ENCODE measurements around the gene BRAT1. TPM values are rescaled to one million over a fixed set of nuclear protein-coding genes. Genes with fewer than 3 reads are reported as not detected.

Gene BRAT1
- total RNA-seq, 2 experiments from 2014 or later: 34.7 to 35.9 TPM

DNA sequence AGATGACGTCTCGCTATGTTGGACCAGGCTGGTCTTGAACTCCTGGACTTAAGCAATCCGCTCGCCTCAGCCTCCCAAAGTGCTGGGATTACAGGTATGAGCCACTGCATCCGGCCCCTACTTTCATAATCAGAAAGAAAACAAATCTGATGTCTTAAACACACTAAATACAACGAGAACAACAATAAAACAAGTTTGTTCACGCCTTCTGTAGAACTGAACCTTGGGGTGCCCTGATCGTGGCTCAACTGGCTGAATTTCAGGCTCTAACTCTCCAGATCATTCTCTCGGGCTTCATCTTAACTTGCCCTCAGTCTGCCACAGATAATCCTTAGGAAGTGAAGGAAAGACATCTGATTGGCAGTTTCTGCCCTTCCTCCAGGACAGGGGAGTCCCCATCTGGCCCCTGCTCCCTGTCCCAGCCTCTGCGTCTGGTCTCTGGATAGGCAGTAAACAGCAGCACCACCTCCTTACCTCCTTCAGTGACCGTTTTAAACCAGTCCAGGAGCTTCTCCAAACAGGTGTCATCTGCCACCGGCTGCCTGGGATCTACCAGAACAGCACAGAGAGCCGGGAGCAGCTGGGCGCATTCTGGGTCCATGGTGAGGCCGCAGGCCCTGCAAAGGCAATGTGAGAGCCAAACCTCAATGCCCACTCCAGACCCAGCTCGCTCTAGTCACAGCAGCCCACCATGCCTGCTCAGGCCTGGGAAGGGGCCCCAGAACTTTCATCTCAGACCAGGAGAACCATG lies 1.3 kb downstream of the BRAT1 start:
- CTCF ChIA-PET: interaction anchor here (0.6 to 1.1 kb wide), 4 partner anchors 9 to 321 kb away, joined by 3 to 5 read pairs (median 3); partner anchors contain the start of gene MAD1L1
- intact Hi-C loops (cut with DNase I, micrococcal nuclease): loop anchor here in 1 of 2 experiments (2.0 to 10.0 kb wide), 2 partner anchors 321 to 511 kb away; partner anchors contain the start of gene MAD1L1
- Mint-ChIP-seq H3K4me1 (peaks cover 31% of the 10 kb centered on the region), H3K9me3 (ENCODE audit: low read depth) (no peaks in the 10 kb centered on the region), H3K27me3 (no peaks in the 10 kb centered on the region), H3K27ac (peak overlapping the region; percentile 83), H3K36me3 (ENCODE audit: low read depth) (peaks cover 34% of the 10 kb centered on the region), H3K4me3 (peak overlapping the region; percentile 89)
- DNase-seq (no peak), ATAC-seq (no peak)
- POLR2A ChIA-PET: no interaction called here

DNA sequence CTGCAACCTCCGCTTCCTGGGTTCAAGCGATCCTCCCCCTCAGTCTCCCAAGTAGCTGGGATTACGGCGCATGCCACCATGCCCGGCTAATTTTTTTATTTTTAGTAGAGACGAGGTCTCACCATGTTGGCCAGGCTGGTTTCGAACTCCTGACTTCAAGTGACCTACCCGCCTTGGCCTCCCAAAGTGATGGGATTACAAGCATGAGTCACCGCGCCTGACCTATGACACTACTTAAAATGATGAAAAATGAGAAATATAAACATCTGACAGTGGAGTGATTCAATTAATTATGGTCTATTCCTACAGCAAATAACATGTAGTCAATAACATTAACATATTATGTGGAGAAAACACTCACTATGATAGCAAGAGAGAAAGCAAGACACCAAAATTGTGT lies 2.2 kb downstream of the BRAT1 start:
- ATAC-seq (no peak), DNase-seq (no peak)
- Mint-ChIP-seq H3K27ac (peak overlapping the region; percentile 53), H3K4me3 (peak overlapping the region; percentile 89), H3K36me3 (ENCODE audit: low read depth) (peaks cover 37% of the 10 kb centered on the region), H3K27me3 (no peaks in the 10 kb centered on the region), H3K9me3 (ENCODE audit: low read depth) (no peaks in the 10 kb centered on the region), H3K4me1 (peaks cover 29% of the 10 kb centered on the region)
- intact Hi-C loops (cut with DNase I, micrococcal nuclease): loop anchor here in 1 of 2 experiments (10.0 kb wide), 1 partner anchor 512 kb away; no protein-coding TSS in a partner anchor
- POLR2A ChIA-PET: no interaction called here
- CTCF ChIA-PET: interaction anchor here (0.7 kb wide), 1 partner anchor 33 kb away, joined by 4 read pairs; no protein-coding TSS in a partner anchor

DNA sequence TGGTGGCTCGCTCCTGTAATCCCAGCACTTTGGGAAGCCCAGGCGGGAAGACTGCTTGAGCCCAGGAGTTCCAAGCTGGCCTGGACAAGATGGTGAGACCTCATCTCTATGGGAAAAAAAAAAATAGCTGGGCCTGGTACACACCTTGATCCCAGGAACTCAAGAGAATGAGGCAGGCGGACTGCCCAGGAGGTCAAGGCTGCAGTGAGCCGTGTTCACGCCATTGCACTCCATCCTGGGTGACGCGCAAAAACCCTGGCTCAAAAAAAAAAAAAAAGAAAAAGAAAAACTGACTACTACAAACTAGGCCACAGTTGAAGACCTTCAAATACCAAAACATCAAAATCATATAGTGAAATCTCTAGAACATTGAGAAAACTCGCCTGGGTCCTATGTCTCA lies 3.9 kb downstream of the BRAT1 start:
- H3K4me1 Mint-ChIP-seq: peaks cover 25% of the 10 kb centered on the region
- DNase-seq: no peak
- ChIA-PET CTCF (interaction anchor here (0.7 to 1.3 kb wide), 3 partner anchors 21 to 130 kb away, joined by 3 to 4 read pairs (median 4); no protein-coding TSS in a partner anchor), POLR2A (no interaction called here)
- H3K4me3 Mint-ChIP-seq: no peak overlapping the region
- ATAC-seq: no peak
- intact Hi-C loops (cut with DNase I, micrococcal nuclease): loop anchor here in 1 of 2 experiments (10.0 kb wide), 1 partner anchor 513 kb away; no protein-coding TSS in a partner anchor
- no peaks in the 10 kb centered on the region for H3K27me3 Mint-ChIP-seq
- H3K9me3 Mint-ChIP-seq (ENCODE audit: low read depth): no peaks in the 10 kb centered on the region
- H3K36me3 Mint-ChIP-seq (ENCODE audit: low read depth): peaks cover 49% of the 10 kb centered on the region
- H3K27ac Mint-ChIP-seq: no peak overlapping the region

DNA sequence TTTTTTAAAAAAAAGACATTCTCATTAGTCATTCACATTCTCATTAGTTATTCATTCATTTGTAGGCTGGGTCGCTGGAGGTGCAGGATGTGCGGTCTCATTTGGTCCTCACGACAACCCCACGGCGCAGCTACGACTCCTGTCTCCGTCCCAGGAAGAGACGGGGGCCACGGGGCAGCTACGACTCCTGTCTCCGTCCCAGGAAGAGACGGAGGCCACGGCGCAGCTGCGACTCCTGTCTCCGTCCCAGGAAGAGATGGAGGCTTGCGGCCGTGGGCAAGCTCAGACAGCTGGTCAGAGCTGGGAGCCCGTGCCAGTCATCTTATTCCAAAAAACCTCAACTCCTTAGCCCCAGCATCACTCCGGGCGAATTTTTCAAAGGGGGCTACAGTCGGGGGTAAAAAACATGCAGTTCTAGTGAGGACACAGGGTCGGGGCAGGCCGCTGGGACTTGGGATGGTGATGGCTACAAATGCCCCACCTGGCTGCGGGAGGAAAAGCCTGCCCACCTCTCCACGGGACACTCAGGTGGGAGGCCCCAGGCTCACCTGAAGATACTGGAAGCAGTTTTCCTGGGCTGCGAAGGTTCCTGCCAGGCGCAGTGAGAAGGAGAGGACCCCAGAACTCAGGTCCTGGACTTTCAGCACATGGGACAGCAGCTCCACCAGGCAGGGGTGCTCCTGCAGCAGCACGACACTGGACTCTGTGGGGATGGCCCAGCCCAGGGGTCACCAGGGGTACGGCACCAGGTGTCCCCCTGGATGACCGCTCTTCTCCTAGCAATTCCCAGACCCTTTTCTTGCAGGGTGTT lies 8.3 kb downstream of the BRAT1 start:
- ChIA-PET POLR2A (no interaction called here), CTCF (interaction anchor here (0.6 to 0.7 kb wide), 2 partner anchors 532 to 598 kb away, joined by 3 to 6 read pairs; no protein-coding TSS in a partner anchor)

DNA sequence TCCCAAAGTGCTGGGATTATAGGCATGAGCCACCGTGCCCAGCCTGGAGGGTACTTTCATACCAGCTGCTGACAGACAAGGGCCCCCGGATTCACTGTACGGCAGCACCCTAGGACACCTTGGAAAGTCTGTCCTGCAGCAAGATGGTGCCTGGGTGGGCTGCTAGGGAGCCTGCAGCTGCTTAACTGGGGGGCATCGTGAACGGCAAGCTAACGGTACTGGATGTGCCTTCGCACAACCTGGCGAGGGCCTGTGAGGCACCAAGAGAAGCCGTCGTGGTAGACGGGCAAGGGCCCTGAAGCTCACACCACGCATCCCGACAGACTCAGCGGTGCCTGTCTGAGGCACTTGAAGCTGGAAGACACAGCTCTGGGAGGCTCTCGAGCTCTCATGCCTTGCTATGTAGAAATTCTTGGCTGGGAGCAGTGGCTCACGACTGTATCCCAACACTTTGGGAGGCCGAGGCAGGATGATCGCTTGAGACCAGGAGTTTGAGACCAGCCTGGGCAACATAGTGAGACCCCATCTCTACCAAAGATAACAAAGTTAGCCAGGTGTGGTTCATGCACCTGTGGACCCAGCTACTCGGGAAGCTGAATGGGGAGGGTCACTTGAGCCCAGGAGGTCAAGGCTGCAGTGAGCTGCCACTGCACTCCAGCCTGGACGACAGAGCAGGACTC lies 9.4 kb downstream of the BRAT1 start:
- DNase-seq: no peak
- no peak overlapping the region for H3K27ac Mint-ChIP-seq
- peaks cover 5% of the 10 kb centered on the region for H3K4me1 Mint-ChIP-seq
- H3K36me3 Mint-ChIP-seq (ENCODE audit: low read depth): peaks cover 30% of the 10 kb centered on the region
- H3K9me3 Mint-ChIP-seq (ENCODE audit: low read depth): no peaks in the 10 kb centered on the region
- no peak for ATAC-seq
- ChIA-PET CTCF (interaction anchor here (0.6 to 0.7 kb wide), 3 partner anchors 24 to 599 kb away, joined by 3 to 6 read pairs (median 3); no protein-coding TSS in a partner anchor), POLR2A (no interaction called here)
- intact Hi-C loops (cut with DNase I, micrococcal nuclease): no loop called here
- no peaks in the 10 kb centered on the region for H3K27me3 Mint-ChIP-seq
- H3K4me3 Mint-ChIP-seq: no peak overlapping the region

More for the DNA sequence above, 8.3 kb downstream of the BRAT1 start:
- intact Hi-C loops (cut with DNase I, micrococcal nuclease): no loop called here
- no peak overlapping the region for H3K4me3 Mint-ChIP-seq
- no peaks in the 10 kb centered on the region for H3K9me3 Mint-ChIP-seq (ENCODE audit: low read depth)
- no peak for ATAC-seq
- H3K27me3 Mint-ChIP-seq: no peaks in the 10 kb centered on the region
- DNase-seq: no peak
- H3K27ac Mint-ChIP-seq: no peak overlapping the region
- H3K36me3 Mint-ChIP-seq (ENCODE audit: low read depth): peaks cover 36% of the 10 kb centered on the region
- peaks cover 8% of the 10 kb centered on the region for H3K4me1 Mint-ChIP-seq

DNA sequence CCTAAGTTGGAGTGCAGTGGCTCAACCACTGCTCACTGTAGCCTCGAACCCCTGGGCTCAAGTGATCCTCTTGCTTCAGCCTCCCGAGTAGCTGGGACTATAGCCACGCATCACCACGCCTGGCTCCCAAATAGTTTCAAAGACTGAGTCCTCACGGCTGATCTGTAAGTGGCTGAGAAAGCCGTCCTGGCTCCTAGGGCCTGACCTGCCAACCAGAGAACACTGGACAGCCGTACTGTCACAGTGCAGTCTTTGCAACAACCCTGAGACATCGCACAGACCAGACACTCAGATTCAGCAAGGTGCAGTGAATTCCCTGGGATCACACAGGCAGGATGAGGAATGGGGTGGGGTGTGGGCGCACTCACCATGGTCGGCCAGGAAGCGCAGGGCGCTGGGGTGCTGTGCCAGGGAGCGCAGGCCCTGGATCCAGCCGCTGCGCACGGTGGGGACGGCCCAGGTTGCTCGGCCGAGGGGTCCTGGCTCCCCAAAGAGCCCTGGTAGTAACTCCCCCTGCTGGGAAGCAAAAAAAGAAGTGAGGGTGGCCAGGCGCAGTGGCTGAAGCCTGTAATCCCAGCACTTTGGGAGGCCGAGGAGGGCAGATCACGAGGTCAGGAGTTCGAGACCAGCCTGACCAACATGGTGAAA lies 10.7 kb downstream of the BRAT1 start:
- Mint-ChIP-seq H3K4me3 (no peak overlapping the region), H3K27me3 (no peaks in the 10 kb centered on the region), H3K27ac (no peak overlapping the region), H3K36me3 (ENCODE audit: low read depth) (peaks cover 27% of the 10 kb centered on the region), H3K9me3 (ENCODE audit: low read depth) (no peaks in the 10 kb centered on the region), H3K4me1 (peaks cover 4% of the 10 kb centered on the region)
- ChIA-PET CTCF (interaction anchor here (0.7 kb wide), 1 partner anchor 22 kb away, joined by 3 read pairs; no protein-coding TSS in a partner anchor), POLR2A (no interaction called here)
- ATAC-seq (no peak), DNase-seq (peak; percentile 1)
- intact Hi-C loops (cut with DNase I, micrococcal nuclease): no loop called here

DNA sequence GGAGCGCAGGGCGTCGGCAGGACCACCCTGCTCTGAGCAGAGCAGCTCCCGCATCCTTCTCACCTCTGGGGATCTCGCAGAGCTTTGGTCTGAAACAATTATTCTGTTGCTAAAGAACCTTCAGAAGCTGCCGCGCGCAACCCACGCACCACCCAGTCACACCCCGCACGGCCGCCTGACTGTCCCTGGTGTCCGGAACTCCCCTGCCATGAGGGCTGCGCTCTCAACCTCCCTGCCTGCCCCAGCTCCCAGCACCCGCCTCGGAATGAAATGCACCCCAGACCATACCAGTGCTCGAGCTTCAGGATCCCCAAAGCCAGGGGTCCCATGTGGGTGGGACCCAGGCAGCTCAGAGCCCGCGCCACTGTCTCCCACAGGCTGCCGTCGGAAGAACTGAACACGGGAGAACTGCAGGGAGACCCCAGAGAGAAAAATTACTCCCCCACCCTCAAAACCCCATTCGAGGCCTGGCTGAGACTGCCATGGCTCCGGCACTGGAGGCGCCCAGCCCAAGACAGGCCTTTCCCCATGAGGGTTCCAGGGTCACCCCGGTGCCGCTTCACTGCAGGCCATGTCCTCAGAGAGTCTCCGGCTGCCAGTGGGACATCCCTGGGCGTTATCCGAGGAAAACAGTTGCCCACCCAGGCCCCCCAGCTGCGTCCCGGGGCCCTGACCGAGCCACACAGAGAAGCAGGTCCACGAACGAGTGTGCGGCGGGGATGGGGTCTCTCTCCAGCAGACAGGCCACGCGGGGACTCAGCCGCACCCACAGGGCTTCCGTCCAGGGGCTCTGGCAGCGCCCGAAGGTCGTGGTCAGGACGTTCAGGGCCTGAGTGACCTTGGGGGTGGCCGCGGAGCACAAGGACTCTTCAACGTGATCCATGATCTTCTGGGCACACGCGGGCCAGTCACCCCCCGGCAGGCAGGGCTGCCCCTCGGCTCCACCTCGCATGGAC lies 12.1 kb downstream of the BRAT1 start:
- POLR2A ChIA-PET: no interaction called here
- H3K36me3 Mint-ChIP-seq (ENCODE audit: low read depth): peaks cover 22% of the 10 kb centered on the region

DNA sequence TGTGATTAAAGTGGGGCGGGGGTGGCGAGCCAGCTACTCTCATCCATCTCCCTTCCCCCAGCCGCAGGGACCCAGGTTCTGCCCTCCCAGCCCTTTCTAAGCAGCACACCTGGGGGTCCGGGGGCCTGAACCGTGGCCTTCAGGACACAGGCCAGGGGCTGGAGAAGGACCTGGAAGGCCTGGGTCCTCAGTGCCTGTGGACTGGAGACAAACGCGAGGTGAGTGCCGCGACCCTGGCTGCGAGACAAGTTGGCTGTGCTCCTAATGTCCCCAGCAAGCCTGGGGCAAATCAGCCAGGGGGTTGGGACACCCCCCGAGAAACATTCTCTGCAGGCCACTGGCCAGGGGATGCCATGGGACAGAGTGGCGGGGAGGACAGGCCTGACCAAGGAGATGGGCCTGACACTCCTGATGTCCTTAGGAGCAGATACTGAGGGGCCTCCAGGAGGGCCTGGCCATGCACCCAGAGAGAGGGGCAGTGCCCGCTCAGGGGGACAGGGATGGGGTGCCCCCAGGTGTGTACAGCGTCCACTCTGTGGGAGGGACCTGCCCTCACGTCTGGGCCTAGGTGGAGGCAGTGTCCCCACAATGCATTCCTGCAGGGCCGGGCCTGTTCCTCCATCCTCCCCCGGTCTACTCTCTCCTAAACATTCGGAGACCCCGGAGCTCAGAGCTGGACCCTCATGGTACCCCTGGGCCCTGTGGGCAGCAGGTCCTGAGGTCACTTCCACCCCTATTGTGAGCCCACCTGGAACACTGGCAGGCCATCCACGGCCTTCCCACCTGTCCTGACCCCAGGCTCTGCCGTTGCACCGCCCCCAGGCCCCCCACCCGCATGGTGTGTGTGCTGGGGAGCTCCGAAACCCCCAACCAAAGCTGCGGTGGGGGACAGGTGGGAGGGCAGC lies 13.1 kb downstream of the BRAT1 start:
- H3K4me3 Mint-ChIP-seq: no peak overlapping the region
- CTCF ChIA-PET: no interaction called here
- no peaks in the 10 kb centered on the region for H3K27me3 Mint-ChIP-seq
- H3K27ac Mint-ChIP-seq: no peak overlapping the region
- DNase-seq (no peak), ATAC-seq (no peak)
- peaks cover 15% of the 10 kb centered on the region for H3K36me3 Mint-ChIP-seq (ENCODE audit: low read depth)
- H3K9me3 Mint-ChIP-seq (ENCODE audit: low read depth): no peaks in the 10 kb centered on the region
- POLR2A ChIA-PET: no interaction called here
- H3K4me1 Mint-ChIP-seq: no peaks in the 10 kb centered on the region
- intact Hi-C loops (cut with DNase I, micrococcal nuclease): no loop called here

More for the DNA sequence above, 12.1 kb downstream of the BRAT1 start:
- no peak for ATAC-seq
- no peak for DNase-seq
- H3K27me3 Mint-ChIP-seq: no peaks in the 10 kb centered on the region
- H3K4me3 Mint-ChIP-seq: no peak overlapping the region
- CTCF ChIA-PET: no interaction called here
- H3K9me3 Mint-ChIP-seq (ENCODE audit: low read depth): no peaks in the 10 kb centered on the region
- intact Hi-C loops (cut with DNase I, micrococcal nuclease): no loop called here
- H3K27ac Mint-ChIP-seq: no peak overlapping the region
- no peaks in the 10 kb centered on the region for H3K4me1 Mint-ChIP-seq

DNA sequence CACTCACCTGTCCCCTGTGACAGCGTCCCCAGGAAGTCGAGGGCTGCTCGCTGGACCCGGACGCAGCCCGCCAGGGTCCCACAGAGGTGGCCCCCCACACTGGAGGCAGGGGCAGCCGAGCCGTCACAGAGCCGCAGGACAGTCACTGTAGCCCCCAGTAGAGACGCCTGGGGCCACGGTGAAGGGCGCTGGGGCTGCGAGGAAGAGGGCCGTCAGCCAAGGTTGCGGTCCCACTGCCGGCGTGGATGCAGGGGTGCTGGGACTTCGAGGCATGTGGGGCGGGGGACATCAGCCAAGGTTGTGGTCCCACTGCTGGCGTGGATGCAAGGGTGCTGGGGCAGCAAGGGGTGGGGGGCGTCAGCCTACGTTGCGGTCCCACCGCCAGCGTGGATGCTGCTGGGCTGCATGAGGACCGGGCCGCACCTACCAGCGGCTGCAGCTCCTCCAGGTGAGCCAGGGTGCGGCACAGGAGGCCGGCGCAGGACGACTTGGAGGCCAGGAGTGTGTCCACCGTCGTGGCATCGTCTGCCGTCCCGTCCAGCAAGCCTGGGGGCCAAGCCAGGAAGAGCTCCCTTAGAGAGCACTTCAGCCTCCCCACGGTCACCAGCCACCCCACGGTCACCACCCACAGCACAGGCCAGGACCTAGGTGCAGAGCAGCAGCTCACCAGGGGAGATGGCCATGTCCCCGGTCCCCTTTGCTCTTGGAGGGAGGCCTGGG lies 13.9 kb downstream of the BRAT1 start:
- ChIA-PET POLR2A (no interaction called here), CTCF (no interaction called here)
- H3K4me3 Mint-ChIP-seq: no peak overlapping the region
- DNase-seq (no peak), ATAC-seq (no peak)
- intact Hi-C loops (cut with DNase I, micrococcal nuclease): no loop called here
- H3K27me3 Mint-ChIP-seq: no peaks in the 10 kb centered on the region
- H3K36me3 Mint-ChIP-seq (ENCODE audit: low read depth): peaks cover 10% of the 10 kb centered on the region
- H3K4me1 Mint-ChIP-seq: no peaks in the 10 kb centered on the region
- H3K27ac Mint-ChIP-seq: no peak overlapping the region
- no peaks in the 10 kb centered on the region for H3K9me3 Mint-ChIP-seq (ENCODE audit: low read depth)
